A673 (cell line): ENCODE data around the gene CREB3L1. TPM values are rescaled to one million over a fixed set of nuclear protein-coding genes. Genes with fewer than 3 reads are reported as not detected.

Experiments used
- BruUV-seq: library from RNA; stranded (reverse); fragments of 400-500 nt; replicated peaks from 2 replicates; lab custom pipeline; 2021; lab: Mats Ljungman, UMichigan
- CTCF ChIA-PET: fragments of 300-600 bp; sonication (Branson Sonifier 250); formaldehyde crosslinking; loops from one replicate; lab custom pipeline; 2022; ENCODE audit warnings: antibody characterized with exemption; lab: Charles Lee
- POLR2A ChIA-PET: fragments of 300-600 bp; sonication (Branson Sonifier 250); formaldehyde crosslinking; loops from one replicate; lab custom pipeline; 2022; ENCODE audit warnings: antibody characterized with exemption; ENCODE audit not compliant: low non-redundant PET; lab: Charles Lee
- DNase-seq: peaks from one replicate; pipeline ENCODE4 v3.0.0-alpha.2; 2015; ENCODE audit warnings: low spot score
- H3K27ac ChIP-seq: fragments of 200-600 bp; sonication (generic); 2 replicates; pipeline ENCODE4 v1.5.1; 2016; ENCODE audit warnings: mixed run types, low read depth, mild to moderate bottlenecking, mixed read lengths, antibody characterized with exemption, low read length; ENCODE audit not compliant: poor library complexity, severe bottlenecking
- H3K27me3 ChIP-seq: fragments of 200-600 bp; sonication (generic); replicated peaks from 2 replicates; pipeline ENCODE4 v1.6.1; 2017; ENCODE audit warnings: mixed run types, low read depth, mild to moderate bottlenecking, mixed read lengths, antibody characterized with exemption, low read length; ENCODE audit not compliant: insufficient read depth, poor library complexity
- H3K36me3 ChIP-seq: fragments of 200-600 bp; sonication (generic); 2 replicates; pipeline ENCODE4 v1.6.1; 2016; ENCODE audit warnings: mixed run types, mild to moderate bottlenecking, mixed read lengths, antibody characterized with exemption, low read length; ENCODE audit not compliant: insufficient read depth, poor library complexity, severe bottlenecking
- H3K4me1 ChIP-seq: fragments of 200-600 bp; sonication (generic); 2 replicates; pipeline ENCODE4 v1.6.1; 2017; ENCODE audit warnings: mixed run types, mild to moderate bottlenecking, mixed read lengths, antibody characterized with exemption, low read length; ENCODE audit not compliant: insufficient read depth, poor library complexity, severe bottlenecking
- H3K4me3 ChIP-seq: fragments of 200-600 bp; sonication (generic); 2 replicates; pipeline ENCODE4 v1.5.1; 2016; ENCODE audit warnings: low read depth, mixed run types, mild to moderate bottlenecking, mixed read lengths, low read length; ENCODE audit not compliant: poor library complexity, severe bottlenecking
- H3K9me3 ChIP-seq: fragments of 200-600 bp; sonication (generic); 2 replicates; pipeline ENCODE4 v1.6.1; 2016; ENCODE audit warnings: mixed run types, low read depth, mild to moderate bottlenecking, mixed read lengths, antibody characterized with exemption, low read length; ENCODE audit not compliant: poor library complexity, severe bottlenecking
- EZH2 ChIP-seq: fragments of 200-600 bp; sonication (generic); IDR thresholded peaks from 2 replicates; pipeline ENCODE4 v1.6.1; 2017; ENCODE audit warnings: borderline replicate concordance, low read depth, mild to moderate bottlenecking, mixed read lengths, antibody characterized with exemption, low read length; ENCODE audit not compliant: poor library complexity, severe bottlenecking
- intact Hi-C: fragments of 100-400 bp; cut with micrococcal nuclease; formaldehyde crosslinking; loops from one replicate; pipeline ENCODE4 v1.10.0; 2022; ENCODE audit not compliant: unreplicated experiment
- total RNA-seq: library from RNA; stranded (reverse); gene quantifications from 2 replicates; pipeline ENCODE4 v1.2.3, GENCODE V29; 2021
- TF ChIP-seq, protein P1 (sequence below): fragments of 300-800, 200-600 bp; sonication (generic); conservative IDR thresholded peaks from 2 replicates; pipeline ENCODE4 v1.5.1; 2017; ENCODE audit warnings: low read depth, mild to moderate bottlenecking, antibody characterized with exemption, low read length, moderate library complexity, mixed read lengths

The CREB3L1 gene
- total RNA-seq, 1 experiment from 2014 or later = 3.5 TPM

DNA sequence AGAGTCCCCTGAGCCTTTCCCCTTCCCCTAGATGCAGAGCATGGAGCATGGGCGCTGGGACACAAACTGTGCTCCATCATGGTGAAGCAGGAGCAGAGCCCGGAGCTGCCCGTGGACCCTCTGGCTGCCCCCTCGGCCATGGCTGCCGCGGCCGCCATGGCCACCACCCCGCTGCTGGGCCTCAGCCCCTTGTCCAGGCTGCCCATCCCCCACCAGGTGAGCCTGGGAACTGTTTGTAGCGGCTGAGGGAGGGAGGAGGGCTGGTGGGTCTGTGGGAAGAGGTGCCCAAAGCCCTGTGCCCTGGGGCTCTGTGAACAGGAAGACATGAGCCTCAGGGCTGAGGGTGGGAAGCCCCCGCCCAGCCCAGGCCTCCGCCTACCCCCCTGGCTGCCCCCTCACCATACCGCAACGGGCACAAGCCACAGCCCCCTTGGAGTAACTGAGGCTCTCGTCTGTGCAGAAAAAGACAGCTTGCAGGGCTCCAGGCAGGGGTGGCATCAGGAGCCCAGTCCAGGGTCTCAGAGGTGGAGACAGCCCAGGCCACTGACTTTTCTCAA is 30.4 kb downstream of the CREB3L1 start:
- intact Hi-C loops = loop anchor here (1.0 to 2.0 kb wide), 2 partner anchors 69 to 343 kb away; no protein-coding TSS in a partner anchor
- no peaks in the 10 kb centered on the region for H3K36me3 ChIP-seq
- DNase-seq = no peak
- H3K27me3 ChIP-seq = no peaks in the 10 kb centered on the region
- BruUV-seq = no TSS peak
- no peaks in the 10 kb centered on the region for H3K9me3 ChIP-seq
- no peaks in the 10 kb centered on the region for H3K4me1 ChIP-seq
- ChIA-PET CTCF (interaction anchor here (0.6 to 12.8 kb wide), 6 partner anchors 11 to 466 kb away, joined by 3 to 205 read pairs (median 4); no protein-coding TSS in a partner anchor), POLR2A (interaction anchor here (0.7 to 1.0 kb wide), 2 partner anchors 19 to 65 kb away, joined by 3 to 4 read pairs; no protein-coding TSS in a partner anchor)
- H3K27ac ChIP-seq = no peak overlapping the region
- TF ChIP-seq EZH2 = no peak
- TF ChIP-seq, protein P1, sequence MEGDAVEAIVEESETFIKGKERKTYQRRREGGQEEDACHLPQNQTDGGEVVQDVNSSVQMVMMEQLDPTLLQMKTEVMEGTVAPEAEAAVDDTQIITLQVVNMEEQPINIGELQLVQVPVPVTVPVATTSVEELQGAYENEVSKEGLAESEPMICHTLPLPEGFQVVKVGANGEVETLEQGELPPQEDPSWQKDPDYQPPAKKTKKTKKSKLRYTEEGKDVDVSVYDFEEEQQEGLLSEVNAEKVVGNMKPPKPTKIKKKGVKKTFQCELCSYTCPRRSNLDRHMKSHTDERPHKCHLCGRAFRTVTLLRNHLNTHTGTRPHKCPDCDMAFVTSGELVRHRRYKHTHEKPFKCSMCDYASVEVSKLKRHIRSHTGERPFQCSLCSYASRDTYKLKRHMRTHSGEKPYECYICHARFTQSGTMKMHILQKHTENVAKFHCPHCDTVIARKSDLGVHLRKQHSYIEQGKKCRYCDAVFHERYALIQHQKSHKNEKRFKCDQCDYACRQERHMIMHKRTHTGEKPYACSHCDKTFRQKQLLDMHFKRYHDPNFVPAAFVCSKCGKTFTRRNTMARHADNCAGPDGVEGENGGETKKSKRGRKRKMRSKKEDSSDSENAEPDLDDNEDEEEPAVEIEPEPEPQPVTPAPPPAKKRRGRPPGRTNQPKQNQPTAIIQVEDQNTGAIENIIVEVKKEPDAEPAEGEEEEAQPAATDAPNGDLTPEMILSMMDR = no peak
- no peak overlapping the region for H3K4me3 ChIP-seq

DNA sequence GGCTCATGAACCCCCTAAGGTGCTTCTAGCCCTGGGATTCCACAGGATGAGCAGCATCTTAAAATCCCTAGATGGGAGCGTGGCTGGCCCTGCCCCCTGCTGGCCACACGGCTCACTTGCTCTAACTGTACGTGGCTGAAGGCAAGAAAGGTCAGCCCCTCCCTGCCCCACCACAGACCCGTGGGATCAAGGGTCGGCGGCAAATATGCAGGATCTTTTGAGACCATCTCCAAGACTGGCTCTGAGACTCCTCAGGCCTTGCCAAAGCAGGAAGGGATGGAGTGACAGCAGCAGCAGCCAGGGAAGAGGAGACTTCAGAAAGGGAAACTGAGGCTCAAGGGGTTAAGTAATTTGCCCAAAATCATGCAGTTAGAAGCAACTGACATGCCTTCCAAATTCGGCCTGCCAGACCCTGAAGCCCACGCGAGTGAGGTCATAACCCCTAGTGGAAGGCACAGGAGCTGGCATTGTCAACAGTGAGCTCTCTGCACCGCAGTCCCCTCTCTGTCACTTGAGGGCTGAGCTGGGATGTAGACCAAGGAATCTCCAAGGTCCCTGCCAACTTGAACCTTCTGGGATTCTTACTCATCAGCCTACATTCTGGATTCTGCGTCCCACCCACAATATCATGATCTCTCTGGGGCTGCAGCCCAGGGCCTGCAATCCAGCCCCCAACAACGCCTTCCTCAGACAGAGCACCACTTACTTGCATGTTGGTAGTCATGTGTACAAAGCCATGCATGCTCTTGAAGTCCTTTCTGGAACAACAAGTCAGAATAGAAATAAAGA is 31.4 kb downstream of the CREB3L1 start:
- no peak for TF ChIP-seq EZH2
- TF ChIP-seq, protein P1 = peak; percentile 100
- no TSS peak for BruUV-seq
- no peaks in the 10 kb centered on the region for H3K36me3 ChIP-seq
- DNase-seq = peak; percentile 89
- POLR2A ChIA-PET = interaction anchor here (0.5 to 1.0 kb wide), 3 partner anchors 20 to 67 kb away, joined by 3 to 10 read pairs (median 4); no protein-coding TSS in a partner anchor
- H3K4me3 ChIP-seq = no peak overlapping the region
- H3K4me1 ChIP-seq = no peaks in the 10 kb centered on the region
- no peaks in the 10 kb centered on the region for H3K27me3 ChIP-seq
- no peak overlapping the region for H3K27ac ChIP-seq
- intact Hi-C loops = loop anchor here (1.0 to 2.0 kb wide), 2 partner anchors 70 to 344 kb away; no protein-coding TSS in a partner anchor
- CTCF ChIA-PET = interaction anchor here (0.5 to 12.8 kb wide), 9 partner anchors 9 to 342 kb away, joined by 3 to 205 read pairs (median 3); no protein-coding TSS in a partner anchor
- no peaks in the 10 kb centered on the region for H3K9me3 ChIP-seq

DNA sequence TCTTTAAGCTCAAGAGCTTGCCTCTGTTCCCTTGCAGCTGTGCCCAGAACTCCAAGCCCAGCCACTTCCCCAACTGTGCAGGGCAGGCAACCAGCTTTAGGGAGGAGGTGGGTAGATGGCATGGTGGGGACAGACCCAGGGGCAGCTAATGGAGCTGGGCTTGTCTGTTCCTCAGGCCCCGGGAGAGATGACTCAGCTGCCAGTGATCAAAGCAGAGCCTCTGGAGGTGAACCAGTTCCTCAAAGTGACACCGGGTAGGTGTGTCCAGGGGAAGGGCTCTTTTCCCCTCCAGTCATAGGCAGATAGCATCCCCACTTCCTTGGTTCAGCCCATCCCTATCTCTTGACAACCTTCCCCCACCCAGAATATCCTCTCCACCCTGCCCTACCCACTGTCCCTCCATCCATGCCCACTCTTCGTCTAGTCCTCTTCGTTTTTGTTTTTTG is 32.4 kb downstream of the CREB3L1 start:
- Histone ChIP-seq H3K4me1 (no peaks in the 10 kb centered on the region), H3K4me3 (no peak overlapping the region), H3K27me3 (no peaks in the 10 kb centered on the region), H3K9me3 (no peaks in the 10 kb centered on the region), H3K27ac (no peak overlapping the region), H3K36me3 (no peaks in the 10 kb centered on the region)
- POLR2A ChIA-PET = interaction anchor here (0.5 kb wide), 1 partner anchor 68 kb away, joined by 10 read pairs; no protein-coding TSS in a partner anchor
- no TSS peak for BruUV-seq
- TF ChIP-seq EZH2 = no peak
- CTCF ChIA-PET = interaction anchor here (0.5 to 12.8 kb wide), 6 partner anchors 10 to 192 kb away, joined by 3 to 205 read pairs (median 4); no protein-coding TSS in a partner anchor
- DNase-seq = no peak
- intact Hi-C loops = loop anchor here (2.0 to 10.0 kb wide), 2 partner anchors 345 to 425 kb away; partner anchors contain the start of gene MAPK8IP1
